ENCODE measurements around the gene MYL4.

Gene MYL4

DNA sequence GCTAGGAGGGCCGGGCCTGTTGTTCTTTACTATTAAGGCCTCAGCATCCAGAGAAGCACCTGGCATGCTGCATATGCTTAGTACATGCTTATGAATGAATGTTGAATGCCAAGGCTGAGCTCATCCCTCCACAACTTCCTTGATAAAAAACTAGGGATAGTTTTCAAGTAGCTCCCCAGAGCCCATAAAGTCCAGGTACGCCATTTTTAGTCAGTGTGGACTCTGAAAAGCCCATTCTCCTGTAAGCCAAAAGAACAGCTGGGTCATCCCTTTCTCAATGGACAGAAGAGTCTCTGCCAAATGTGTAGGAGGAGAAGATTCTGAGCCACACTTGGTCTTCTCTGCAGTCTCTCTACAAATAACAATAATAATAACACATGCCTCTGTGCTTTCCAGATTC lies 35.5 kb downstream of the MYL4 start:
- Histone ChIP-seq H3K9ac (ENCODE audit: low read depth, low read length) (no peak overlapping the region), H3K4me3 (ENCODE audit: low read depth, low read length) (no peak overlapping the region), H3K4me1 (ENCODE audit: control insufficient read depth, insufficient read depth, low read length) (no peaks in the 10 kb centered on the region), H3K27ac (ENCODE audit: low read depth, low read length) (no peak overlapping the region), H3K9me3 (ENCODE audit: control insufficient read depth, insufficient read depth, low read length) (no peaks in the 10 kb centered on the region), H3K36me3 (ENCODE audit: control insufficient read depth, insufficient read depth, low read length) (no peaks in the 10 kb centered on the region), H3K27me3 (ENCODE audit: control insufficient read depth, insufficient read depth, low read length) (no peaks in the 10 kb centered on the region)

DNA sequence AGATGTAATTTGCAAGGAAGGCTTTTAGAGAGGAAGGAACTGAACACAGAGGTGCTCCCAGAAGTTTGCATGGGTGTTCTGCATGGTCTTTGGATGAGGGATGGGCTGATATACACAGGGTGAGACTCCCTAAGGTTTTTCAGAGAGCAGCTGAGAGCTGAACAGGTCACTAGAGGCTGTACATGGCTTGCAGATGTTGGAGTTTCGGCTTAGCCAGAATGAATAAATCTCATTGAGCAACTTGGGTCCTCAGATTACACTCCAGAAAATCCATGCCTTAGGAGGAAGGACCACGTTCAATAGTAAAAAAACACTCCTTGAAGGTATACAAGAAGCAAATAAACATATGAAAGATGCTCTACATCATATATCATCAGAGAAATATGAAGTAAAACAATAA lies 37.0 kb downstream of the MYL4 start:
- Histone ChIP-seq H3K4me3 (ENCODE audit: low read depth, low read length) (no peak overlapping the region), H3K27ac (ENCODE audit: low read depth, low read length) (no peak overlapping the region), H3K9me3 (ENCODE audit: control insufficient read depth, insufficient read depth, low read length) (no peaks in the 10 kb centered on the region), H3K9ac (ENCODE audit: low read depth, low read length) (no peak overlapping the region), H3K4me1 (ENCODE audit: control insufficient read depth, insufficient read depth, low read length) (peaks cover 4% of the 10 kb centered on the region), H3K36me3 (ENCODE audit: control insufficient read depth, insufficient read depth, low read length) (no peaks in the 10 kb centered on the region), H3K27me3 (ENCODE audit: control insufficient read depth, insufficient read depth, low read length) (no peaks in the 10 kb centered on the region)

DNA sequence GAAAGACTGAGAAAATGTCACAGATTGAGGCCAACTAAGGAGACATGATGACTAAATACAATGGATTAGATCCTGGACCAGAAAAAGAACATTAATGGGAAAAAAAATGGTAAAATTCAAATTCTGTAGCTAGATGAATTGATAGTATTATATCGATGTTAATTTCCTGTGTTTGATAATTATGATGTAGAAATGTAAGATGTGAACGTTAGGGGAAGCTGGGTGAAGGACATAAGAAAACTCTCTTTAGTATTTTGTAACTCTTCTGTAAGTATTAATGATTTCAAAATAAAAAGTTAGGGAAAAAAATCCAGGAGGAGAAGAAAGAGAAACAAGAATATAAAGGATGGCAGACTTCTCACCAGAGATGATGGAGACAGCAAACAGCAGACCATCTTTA lies 41.7 kb downstream of the MYL4 start:
- Histone ChIP-seq H3K27me3 (ENCODE audit: control insufficient read depth, insufficient read depth, low read length) (peaks cover 39% of the 10 kb centered on the region), H3K9ac (ENCODE audit: low read depth, low read length) (no peak overlapping the region), H3K4me1 (ENCODE audit: control insufficient read depth, insufficient read depth, low read length) (peaks cover 15% of the 10 kb centered on the region), H3K9me3 (ENCODE audit: control insufficient read depth, insufficient read depth, low read length) (no peaks in the 10 kb centered on the region), H3K27ac (ENCODE audit: low read depth, low read length) (no peak overlapping the region), H3K4me3 (ENCODE audit: low read depth, low read length) (no peak overlapping the region), H3K36me3 (ENCODE audit: control insufficient read depth, insufficient read depth, low read length) (no peaks in the 10 kb centered on the region)

DNA sequence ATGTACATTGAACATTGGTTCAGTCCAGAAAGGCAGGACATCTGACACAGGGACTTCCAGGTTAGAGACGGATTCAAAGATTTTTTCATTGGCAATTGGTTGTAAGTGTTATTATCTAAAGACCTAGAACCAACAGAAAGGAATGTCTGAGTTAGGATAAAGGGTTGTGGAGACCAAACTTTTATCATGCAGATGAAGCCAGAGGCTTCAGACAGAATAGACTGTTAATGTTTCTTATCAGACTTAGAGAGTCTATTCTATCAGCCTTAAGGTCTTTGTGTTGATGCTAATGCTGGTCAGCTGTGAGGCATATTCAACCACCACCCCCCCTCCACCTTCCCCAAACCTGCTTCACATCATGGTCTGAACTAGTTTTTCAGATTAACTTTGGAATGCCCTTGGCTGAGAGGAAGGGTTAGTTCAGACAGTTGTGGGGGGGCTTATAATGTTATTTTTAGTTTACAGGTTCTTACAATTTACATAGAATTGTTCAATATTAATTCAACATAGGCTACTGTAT lies 42.3 kb downstream of the MYL4 start:
- H3K4me3 ChIP-seq (ENCODE audit: low read depth, low read length) = 0 out of 2 replicates have a peak overlapping the region, but pooled peaks have one; percentile 18
- H3K4me1 ChIP-seq (ENCODE audit: control insufficient read depth, insufficient read depth, low read length) = peaks cover 15% of the 10 kb centered on the region
- H3K27ac ChIP-seq (ENCODE audit: low read depth, low read length) = no peak overlapping the region
- no peaks in the 10 kb centered on the region for H3K36me3 ChIP-seq (ENCODE audit: control insufficient read depth, insufficient read depth, low read length)
- H3K27me3 ChIP-seq (ENCODE audit: control insufficient read depth, insufficient read depth, low read length) = peaks cover 44% of the 10 kb centered on the region
- no peaks in the 10 kb centered on the region for H3K9me3 ChIP-seq (ENCODE audit: control insufficient read depth, insufficient read depth, low read length)
- H3K9ac ChIP-seq (ENCODE audit: low read depth, low read length) = no peak overlapping the region

DNA sequence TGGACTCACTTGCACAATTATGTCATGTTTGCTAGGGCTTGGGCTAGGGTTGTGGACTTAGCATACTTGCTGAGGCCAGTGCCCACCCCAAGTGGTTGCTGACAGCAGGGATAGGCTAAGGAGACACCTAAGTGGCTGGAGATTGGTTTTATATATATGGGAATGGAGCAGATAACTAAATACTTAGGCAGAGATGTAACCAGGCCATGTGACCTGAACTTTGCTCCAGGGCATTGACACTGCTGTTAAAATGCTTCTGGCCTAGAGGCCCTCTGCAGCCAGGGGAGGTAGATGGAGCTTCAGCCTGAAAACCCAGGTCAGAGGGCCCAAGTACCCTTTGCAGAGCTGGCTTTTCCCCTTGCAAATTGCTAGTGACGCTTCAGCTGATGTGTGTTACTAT lies 43.1 kb downstream of the MYL4 start:
- Histone ChIP-seq H3K4me3 (ENCODE audit: low read depth, low read length) (no peak overlapping the region), H3K27me3 (ENCODE audit: control insufficient read depth, insufficient read depth, low read length) (peaks cover 51% of the 10 kb centered on the region), H3K27ac (ENCODE audit: low read depth, low read length) (no peak overlapping the region), H3K36me3 (ENCODE audit: control insufficient read depth, insufficient read depth, low read length) (no peaks in the 10 kb centered on the region), H3K9me3 (ENCODE audit: control insufficient read depth, insufficient read depth, low read length) (no peaks in the 10 kb centered on the region), H3K9ac (ENCODE audit: low read depth, low read length) (no peak overlapping the region), H3K4me1 (ENCODE audit: control insufficient read depth, insufficient read depth, low read length) (peaks cover 15% of the 10 kb centered on the region)

DNA sequence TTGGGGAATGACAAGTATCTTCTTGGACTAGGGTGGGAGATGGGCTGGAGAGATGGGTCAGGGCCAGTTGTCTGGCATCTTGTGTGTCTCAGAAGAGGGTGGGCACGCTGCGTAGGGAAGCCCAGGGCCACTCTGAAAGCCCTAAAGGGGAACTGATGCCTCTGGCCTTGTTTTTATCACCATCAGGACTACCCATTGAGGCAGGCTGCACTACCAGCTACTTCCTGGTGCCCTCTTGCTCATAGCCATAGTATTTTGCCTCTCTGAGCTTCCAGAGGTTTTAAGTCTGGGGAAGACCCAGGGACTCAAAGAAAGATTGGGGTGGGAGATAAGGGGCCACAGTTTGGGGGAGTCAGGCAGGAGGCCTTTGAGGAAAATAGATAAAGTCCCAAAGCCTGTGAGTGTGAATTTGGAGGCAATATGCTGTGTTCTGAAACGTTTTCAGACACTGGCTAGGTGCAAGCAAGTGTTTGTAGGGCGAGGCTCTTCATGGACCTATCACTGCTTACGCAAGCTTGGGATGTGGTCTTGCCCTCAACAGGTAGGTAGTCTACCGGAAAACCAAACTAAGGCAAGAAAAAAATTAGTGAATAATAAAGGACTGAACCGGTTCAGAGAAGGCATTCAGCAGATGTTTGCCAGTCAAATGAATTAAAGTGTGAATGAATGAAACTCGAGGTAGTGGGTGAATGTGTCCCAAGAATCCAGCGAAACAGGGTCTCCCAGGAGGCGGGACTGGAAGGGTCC lies 43.8 kb downstream of the MYL4 start:
- no peaks in the 10 kb centered on the region for H3K9me3 ChIP-seq (ENCODE audit: control insufficient read depth, insufficient read depth, low read length)
- H3K4me1 ChIP-seq (ENCODE audit: control insufficient read depth, insufficient read depth, low read length) = peaks cover 17% of the 10 kb centered on the region
- H3K4me3 ChIP-seq (ENCODE audit: low read depth, low read length) = peak overlapping the region; percentile 65; the same call in 1 of the 2 replicates
- no peak overlapping the region for H3K9ac ChIP-seq (ENCODE audit: low read depth, low read length)
- no peaks in the 10 kb centered on the region for H3K36me3 ChIP-seq (ENCODE audit: control insufficient read depth, insufficient read depth, low read length)
- peaks cover 56% of the 10 kb centered on the region for H3K27me3 ChIP-seq (ENCODE audit: control insufficient read depth, insufficient read depth, low read length)
- H3K27ac ChIP-seq (ENCODE audit: low read depth, low read length) = no peak overlapping the region

DNA sequence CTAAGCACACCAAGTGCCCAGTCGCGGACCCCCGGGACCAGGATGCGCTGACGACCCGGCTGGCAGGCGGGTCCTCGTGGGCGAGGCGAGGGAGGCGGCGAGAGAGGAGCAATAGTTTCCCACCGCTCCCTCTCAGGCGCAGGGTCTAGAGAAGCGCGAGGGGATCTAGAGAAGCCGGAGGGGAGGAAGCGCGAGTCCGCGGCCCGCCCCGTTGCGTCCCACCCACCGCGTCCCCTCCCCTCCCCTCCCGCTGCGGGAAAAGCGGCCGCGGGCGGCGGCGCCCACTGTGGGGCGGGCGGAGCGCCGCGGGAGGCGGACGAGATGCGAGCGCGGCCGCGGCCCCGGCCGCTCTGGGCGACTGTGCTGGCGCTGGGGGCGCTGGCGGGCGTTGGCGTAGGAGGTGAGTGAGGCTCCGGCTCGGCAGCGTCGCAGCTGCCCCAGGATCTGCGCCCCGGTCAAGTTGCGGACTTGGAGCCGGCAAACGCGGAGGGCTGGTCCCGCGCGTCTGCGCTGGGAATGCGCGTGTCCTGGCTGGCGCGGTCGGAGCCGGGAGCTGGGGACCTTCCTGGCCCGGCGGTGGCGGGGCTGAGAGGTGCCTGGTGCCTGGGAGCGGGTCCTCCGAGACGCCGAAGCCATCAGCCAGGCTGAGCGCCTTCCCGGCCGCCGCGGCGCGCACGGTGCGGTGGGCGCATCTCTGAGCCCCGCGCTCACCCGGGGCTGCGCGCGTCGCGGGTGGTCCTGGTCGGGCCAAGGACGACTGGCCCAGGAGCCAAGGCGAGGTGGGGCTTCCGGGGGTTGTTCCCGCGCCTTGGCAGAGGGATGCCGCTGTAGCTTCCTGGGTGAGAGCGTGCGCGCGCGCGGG lies 44.6 kb downstream of the MYL4 start, which contains the start of gene ITGB3:
Gene ITGB3, plus strand, starts transcription at position 287 of the 862 bp plus-strand sequence. Its CDS starts 35 bp downstream, at position 322.
- Histone ChIP-seq H3K9ac (ENCODE audit: low read depth, low read length) (no peak within 1 kb of the TSS), H3K27me3 (ENCODE audit: control insufficient read depth, insufficient read depth, low read length) (peaks cover 58% of the 10 kb centered on the region), H3K27ac (ENCODE audit: low read depth, low read length) (no peak within 1 kb of the TSS)

DNA sequence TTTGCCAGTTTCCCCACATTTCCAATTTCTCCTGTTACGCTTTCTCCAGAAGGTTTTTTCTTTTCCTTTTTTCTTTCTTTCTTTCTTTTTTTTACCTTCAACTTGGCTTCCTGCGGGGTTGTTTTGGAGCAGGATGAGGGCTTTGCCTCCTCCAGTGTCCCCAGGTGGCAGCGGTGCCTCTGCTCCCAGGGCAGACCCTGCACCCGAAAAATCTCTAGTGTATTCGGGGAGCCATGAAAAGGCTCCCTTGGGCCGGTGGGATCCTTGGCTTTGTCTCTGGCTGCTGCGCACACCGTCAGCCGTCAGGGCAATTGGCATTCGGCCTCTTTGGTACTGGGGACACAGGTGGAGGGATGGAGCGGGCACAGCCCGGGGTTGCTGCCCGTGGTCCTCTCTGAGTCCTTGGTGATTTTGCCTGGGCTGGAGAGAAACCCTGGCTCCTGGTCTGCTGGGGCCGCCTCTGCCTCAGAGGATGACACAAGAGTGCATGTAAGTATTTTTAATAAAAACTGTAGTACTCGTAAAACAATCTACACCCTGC lies 45.3 kb downstream of the MYL4 start:
- Histone ChIP-seq H3K36me3 (ENCODE audit: control insufficient read depth, insufficient read depth, low read length) (no peaks in the 10 kb centered on the region), H3K9ac (ENCODE audit: low read depth, low read length) (no peak overlapping the region), H3K4me3 (ENCODE audit: low read depth, low read length) (peak overlapping the region; percentile 65), H3K27me3 (ENCODE audit: control insufficient read depth, insufficient read depth, low read length) (peaks cover 58% of the 10 kb centered on the region), H3K27ac (ENCODE audit: low read depth, low read length) (no peak overlapping the region), H3K9me3 (ENCODE audit: control insufficient read depth, insufficient read depth, low read length) (no peaks in the 10 kb centered on the region), H3K4me1 (ENCODE audit: control insufficient read depth, insufficient read depth, low read length) (peaks cover 19% of the 10 kb centered on the region)

More for the DNA sequence above, 44.6 kb downstream of the MYL4 start, which contains the start of gene ITGB3:
- Histone ChIP-seq H3K4me1 (ENCODE audit: control insufficient read depth, insufficient read depth, low read length) (peaks cover 19% of the 10 kb centered on the region), H3K36me3 (ENCODE audit: control insufficient read depth, insufficient read depth, low read length) (no peaks in the 10 kb centered on the region), H3K4me3 (ENCODE audit: low read depth, low read length) (peak within 1 kb of the TSS; percentile 65), H3K9me3 (ENCODE audit: control insufficient read depth, insufficient read depth, low read length) (no peaks in the 10 kb centered on the region)

DNA sequence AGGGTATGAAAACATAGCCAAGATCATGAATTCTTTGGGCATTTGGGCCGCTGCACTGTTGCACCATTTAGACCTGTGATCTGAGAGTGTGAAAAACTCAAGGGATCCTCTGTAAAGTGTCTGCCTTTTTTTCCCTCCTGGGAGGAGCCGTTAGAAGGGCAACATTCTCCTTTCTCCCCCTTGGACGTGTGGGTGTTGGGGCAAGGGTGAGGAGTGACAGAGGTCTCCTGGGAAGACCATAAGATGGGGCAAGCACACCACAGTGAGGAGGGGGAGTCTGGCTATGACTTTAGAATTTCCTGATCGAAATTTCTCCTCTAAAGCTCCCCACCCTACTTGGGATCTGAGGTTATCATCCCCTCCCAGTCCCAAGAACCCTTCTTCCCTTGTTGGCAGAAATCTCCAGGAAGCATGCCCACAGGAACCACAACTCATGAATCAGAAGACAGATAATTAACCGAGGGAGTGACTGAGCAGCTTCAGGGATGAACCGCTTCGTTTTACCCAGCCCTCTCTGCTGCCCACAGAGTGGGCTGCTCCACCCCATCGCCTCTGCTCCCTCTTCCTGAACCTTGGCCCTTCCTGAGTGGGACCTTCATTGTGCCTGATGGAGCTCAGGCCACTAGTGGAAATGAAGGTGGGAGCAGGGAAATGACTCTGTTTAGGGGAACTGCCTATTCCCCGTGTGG lies 48.6 kb downstream of the MYL4 start:
- H3K4me3 ChIP-seq (ENCODE audit: low read depth, low read length) = no peak overlapping the region
- H3K27me3 ChIP-seq (ENCODE audit: control insufficient read depth, insufficient read depth, low read length) = peaks cover 50% of the 10 kb centered on the region
- no peak overlapping the region for H3K27ac ChIP-seq (ENCODE audit: low read depth, low read length)
- H3K9me3 ChIP-seq (ENCODE audit: control insufficient read depth, insufficient read depth, low read length) = no peaks in the 10 kb centered on the region
- no peak overlapping the region for H3K9ac ChIP-seq (ENCODE audit: low read depth, low read length)
- no peaks in the 10 kb centered on the region for H3K36me3 ChIP-seq (ENCODE audit: control insufficient read depth, insufficient read depth, low read length)
- H3K4me1 ChIP-seq (ENCODE audit: control insufficient read depth, insufficient read depth, low read length) = peaks cover 8% of the 10 kb centered on the region

DNA sequence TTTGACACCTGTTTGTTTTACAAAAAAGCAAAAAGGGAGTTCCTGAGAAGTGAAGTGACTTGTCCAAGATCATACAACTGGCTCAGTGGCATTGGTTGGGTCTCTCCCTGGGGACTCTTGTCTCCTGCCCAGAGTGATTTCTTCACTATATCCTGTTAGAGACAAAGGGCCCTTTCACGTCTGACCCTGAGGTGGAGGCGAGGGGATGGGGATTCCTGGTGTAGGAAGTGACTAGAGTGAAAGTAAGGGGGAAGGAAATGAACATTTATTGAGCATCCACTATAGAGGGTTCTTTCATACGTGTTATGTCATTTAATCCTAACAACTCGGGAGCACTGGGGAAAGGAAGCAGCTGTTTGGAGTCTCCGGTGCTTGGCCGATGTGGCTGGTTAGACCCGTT lies 53.4 kb downstream of the MYL4 start:
- Histone ChIP-seq H3K4me3 (ENCODE audit: low read depth, low read length) (no peak overlapping the region), H3K9me3 (ENCODE audit: control insufficient read depth, insufficient read depth, low read length) (no peaks in the 10 kb centered on the region)

More for the DNA sequence above, 53.4 kb downstream of the MYL4 start:
- Histone ChIP-seq H3K9ac (ENCODE audit: low read depth, low read length) (no peak overlapping the region), H3K27ac (ENCODE audit: low read depth, low read length) (no peak overlapping the region), H3K27me3 (ENCODE audit: control insufficient read depth, insufficient read depth, low read length) (peaks cover 5% of the 10 kb centered on the region; the same call in 1 of the 2 replicates), H3K4me1 (ENCODE audit: control insufficient read depth, insufficient read depth, low read length) (peaks cover 8% of the 10 kb centered on the region), H3K36me3 (ENCODE audit: control insufficient read depth, insufficient read depth, low read length) (no peaks in the 10 kb centered on the region)
